Psoas muscle (tissue), 8 donors: ENCODE results near the gene PGAP2. TPM values are rescaled to one million over a fixed set of nuclear protein-coding genes. Genes with fewer than 3 reads are reported as not detected.

Source experiments
- ATAC-seq, 4 donors: fragments of 200-7000 bp; cut with Tn5 transposase; one replicate each; pipeline ENCODE4 v1.9.1; 2020; ENCODE audit warnings: moderate library complexity in 3 of 4, mild to moderate bottlenecking in 2 of 4
- DNase-seq, 2 donors: peaks; one replicate each; pipeline ENCODE4 v3.0.0-alpha.2; 2020
- H3K27ac ChIP-seq: fragments of 200-600 bp; one replicate; pipeline ENCODE4 v1.8.0; 2022
- H3K27me3 ChIP-seq, 3 donors: fragments of 200-600 bp in 1 of 3; one replicate each; pipeline versions ENCODE4 v1.6.1 to v1.8.0; 2013 to 2022; ENCODE audit warnings: low read length in 2 of 3, mild to moderate bottlenecking in 2 of 3, moderate library complexity in 1 of 3; ENCODE audit not compliant: insufficient read depth in 3 of 3
- H3K36me3 ChIP-seq, 2 donors: fragments of 200-600 bp in 1 of 2; one replicate each; pipeline versions ENCODE4 v1.6.1 to v1.8.0; 2013 to 2022; ENCODE audit warnings: low read depth in 1 of 2, mild to moderate bottlenecking in 1 of 2, moderate library complexity in 1 of 2; ENCODE audit not compliant: insufficient read depth in 1 of 2
- H3K4me1 ChIP-seq: fragments of 200-600 bp; one replicate; pipeline ENCODE4 v1.8.0; 2022
- H3K4me3 ChIP-seq: fragments of 200-600 bp; one replicate; pipeline ENCODE4 v1.8.0; 2022; ENCODE audit warnings: mild to moderate bottlenecking
- H3K9me3 ChIP-seq: fragments of 200-600 bp; one replicate; pipeline ENCODE4 v1.8.0; 2022
- CTCF ChIP-seq: fragments of 200-600 bp; IDR thresholded peaks from one replicate; pipeline ENCODE4 v1.8.0; 2022; ENCODE audit warnings: antibody characterized with exemption
- WGBS, 3 donors: extraction: QIAGEN DNeasy Blood & Tissue Kit; methylation state at CpG; one replicate each; pipeline versions ENCODE4 v1.1.6 to v1.1.7; 2013; 5-methylcytosine and 5-hydroxymethylcytosine counted together
- intact Hi-C, 2 donors: fragments of 100-400 bp; cut with DNase I; formaldehyde crosslinking; loops; one replicate each; pipeline versions ENCODE4 v1.11.0 to v1.14.2; 2022
- polyA plus RNA-seq, 3 donors: library from polyadenylated mRNA; stranded (reverse); fragments of 200-250 nt; gene quantifications; one replicate each; pipeline ENCODE4 v1.2.3, GENCODE V29; 2013
- total RNA-seq, 4 donors: library from RNA; stranded (reverse); fragmentation: NEBNext Ultra II Directional in 2 of 4; extraction: Animal tissue kit (Norgen Biotek cat#: 25700) in 2 of 4; gene quantifications; one replicate each; pipeline versions ENCODE4 v1.2.1 to v1.2.4, GENCODE V29; 2021 to 2023
- donor health status: healthy with polysubstance abuse.
- donor health status: DM: no; HTN: no; CAD: no; lungs with moderate emphysema.
- donor health status: Bipolar disorder and iron deficiency.
- donor health status: healthy.
- donor health status: DM: yes; HTN: yes; CAD: no.
- donor health status: DM: no; HTN: no; CAD: no.
- donor health status: DM: no; HTN: no; CAD: no.
- donor health status: DM: yes; HTN: yes; CAD: no.

Gene PGAP2
- total and polyA plus RNA-seq, 7 donors = 4.5 to 14.5 (median 6.0) TPM

GRCh38 chr11:3832816-3833215, 24.5 kb downstream of the PGAP2 start:
- intact Hi-C loops = no loop called here
- H3K27me3 ChIP-seq = no peaks in the 10 kb centered on the region
- peaks cover 17% of the 10 kb centered on the region for H3K4me1 ChIP-seq
- no peak overlapping the region for H3K27ac ChIP-seq
- H3K4me3 ChIP-seq = no peak overlapping the region
- H3K9me3 ChIP-seq = no peaks in the 10 kb centered on the region
- ATAC-seq (no peak), DNase-seq (no peak)
- 94 to 100% (median 95%) methylated on average over 2 of the region's 2 CpGs for WGBS, 3 donors
- TF ChIP-seq CTCF = no peak
- peaks cover 4 to 24% of the 10 kb centered on the region in 2 donors for H3K36me3 ChIP-seq

GRCh38 chr11:3833449-3833848, 25.1 kb downstream of the PGAP2 start:
- Histone ChIP-seq H3K4me1 (peaks cover 23% of the 10 kb centered on the region), H3K9me3 (no peaks in the 10 kb centered on the region), H3K4me3 (no peak overlapping the region), H3K27me3 (no peaks in the 10 kb centered on the region), H3K36me3 (peaks cover 4 to 18% of the 10 kb centered on the region in 2 donors), H3K27ac (no peak overlapping the region)
- no peak for TF ChIP-seq CTCF
- intact Hi-C loops = no loop called here
- DNase-seq = no peak
- WGBS, 3 donors = 92 to 95% (median 92%) methylated on average over 2 of the region's 2 CpGs
- no peak for ATAC-seq

GRCh38 chr11:3834349-3834663, 25.9 kb downstream of the PGAP2 start:
- peaks cover 4 to 18% of the 10 kb centered on the region in 2 donors for H3K36me3 ChIP-seq
- H3K4me1 ChIP-seq = peaks cover 29% of the 10 kb centered on the region
- intact Hi-C loops = no loop called here
- no peak overlapping the region for H3K27ac ChIP-seq
- ATAC-seq (no peak), DNase-seq (no peak)
- TF ChIP-seq CTCF = no peak
- WGBS, 3 donors = 73 to 82% (median 80%) methylated on average over 4 of the region's 4 CpGs
- no peaks in the 10 kb centered on the region for H3K9me3 ChIP-seq
- H3K27me3 ChIP-seq = no peaks in the 10 kb centered on the region
- H3K4me3 ChIP-seq = peak overlapping the region; percentile 22

GRCh38 chr11:3834664-3835461, 26.5 kb downstream of the PGAP2 start:
- 82 to 83% (median 82%) methylated on average over 7 of the region's 7 CpGs for WGBS, 3 donors
- ATAC-seq = peak in 2 of 4 donors; percentile 25
- no peaks in the 10 kb centered on the region for H3K9me3 ChIP-seq
- H3K36me3 ChIP-seq = peaks cover 4 to 13% of the 10 kb centered on the region in 2 donors
- no peak overlapping the region for H3K27ac ChIP-seq
- peaks cover 33% of the 10 kb centered on the region for H3K4me1 ChIP-seq
- TF ChIP-seq CTCF = no peak
- H3K27me3 ChIP-seq = no peaks in the 10 kb centered on the region
- intact Hi-C loops = no loop called here
- H3K4me3 ChIP-seq = peak overlapping the region; percentile 22
- DNase-seq = peak; percentile 37 to 74

- 56 to 70% (median 58%) methylated on average over 4 of the region's 4 CpGs for WGBS, 3 donors
Measured at GRCh38 chr11:3835751-3836150, 27.4 kb downstream of the PGAP2 start.

More at GRCh38 chr11:3835751-3836150, 27.4 kb downstream of the PGAP2 start:
- peaks cover 0 to 6% of the 10 kb centered on the region in 2 donors for H3K36me3 ChIP-seq
- no peak for TF ChIP-seq CTCF
- ATAC-seq (no peak), DNase-seq (no peak)
- intact Hi-C loops = no loop called here
- H3K27ac ChIP-seq = no peak overlapping the region
- H3K27me3 ChIP-seq = no peaks in the 10 kb centered on the region
- no peak overlapping the region for H3K4me3 ChIP-seq
- no peaks in the 10 kb centered on the region for H3K9me3 ChIP-seq
- peaks cover 36% of the 10 kb centered on the region for H3K4me1 ChIP-seq
